MCF 10A (cell line): ENCODE data around the gene RAB11FIP2. TPM values are rescaled to one million over a fixed set of nuclear protein-coding genes. Genes with fewer than 3 reads are reported as not detected.

Experiments used
- BruUV-seq: library from RNA; stranded (reverse); fragments of 400-500 nt; replicated peaks from 2 replicates; lab custom pipeline; 2021; lab: Mats Ljungman, UMichigan
- CTCF ChIA-PET: fragments of 300-600 bp; sonication (Branson Sonifier 250); formaldehyde crosslinking; extraction: SDS; loops from one replicate; lab custom pipeline; 2021; ENCODE audit warnings: antibody characterized with exemption, inconsistent platforms; lab: Yijun Ruan, JAX
- POLR2A ChIA-PET: fragments of 300-600, 350-650 bp; sonication (Branson Sonifier 250); formaldehyde crosslinking; extraction: SDS; loops from one replicate; lab custom pipeline; 2020; ENCODE audit warnings: antibody characterized with exemption, inconsistent platforms; lab: Yijun Ruan, JAX
- DNase-seq: peaks from one replicate; pipeline ENCODE4 v3.0.0-alpha.2; 2018; ENCODE audit not compliant: unreplicated experiment
- H3K27ac Mint-ChIP-seq: one replicate; pipeline ENCODE4 v1.8.0; 2022; ENCODE audit warnings: mild to moderate bottlenecking, low read depth, mixed read lengths; ENCODE audit not compliant: unreplicated experiment
- H3K27me3 Mint-ChIP-seq: one replicate; pipeline ENCODE4 v1.8.0; 2022; ENCODE audit warnings: mixed read lengths; ENCODE audit not compliant: insufficient read depth, unreplicated experiment
- H3K36me3 Mint-ChIP-seq: one replicate; pipeline ENCODE4 v1.8.0; 2022; ENCODE audit warnings: mild to moderate bottlenecking, moderate library complexity, mixed read lengths; ENCODE audit not compliant: insufficient read depth, unreplicated experiment
- H3K4me1 Mint-ChIP-seq: one replicate; pipeline ENCODE4 v1.8.0; 2022; ENCODE audit warnings: mixed read lengths; ENCODE audit not compliant: insufficient read depth, unreplicated experiment
- H3K4me3 Mint-ChIP-seq: one replicate; pipeline ENCODE4 v1.8.0; 2022; ENCODE audit warnings: mild to moderate bottlenecking, moderate library complexity, mixed read lengths; ENCODE audit not compliant: unreplicated experiment
- H3K9me3 Mint-ChIP-seq: one replicate; pipeline ENCODE4 v1.8.0; 2022; ENCODE audit warnings: mixed read lengths; ENCODE audit not compliant: unreplicated experiment
- CTCF ChIP-seq: fragments of 200-600 bp; IDR thresholded peaks from one replicate; pipeline ENCODE4 v1.8.0; 2022; ENCODE audit warnings: antibody characterized with exemption, mild to moderate bottlenecking; ENCODE audit not compliant: unreplicated experiment
- intact Hi-C: fragments of 100-400 bp; cut with micrococcal nuclease; formaldehyde crosslinking; loops from 2 replicates; pipeline ENCODE4 v1.14.1; 2022
- total RNA-seq: library from RNA; stranded (reverse); gene quantifications from 2 replicates; pipeline ENCODE4 v1.2.3, GENCODE V29; 2022

RAB11FIP2 gene
- total RNA-seq, 1 experiment from 2014 or later: 23.9 TPM

DNA sequence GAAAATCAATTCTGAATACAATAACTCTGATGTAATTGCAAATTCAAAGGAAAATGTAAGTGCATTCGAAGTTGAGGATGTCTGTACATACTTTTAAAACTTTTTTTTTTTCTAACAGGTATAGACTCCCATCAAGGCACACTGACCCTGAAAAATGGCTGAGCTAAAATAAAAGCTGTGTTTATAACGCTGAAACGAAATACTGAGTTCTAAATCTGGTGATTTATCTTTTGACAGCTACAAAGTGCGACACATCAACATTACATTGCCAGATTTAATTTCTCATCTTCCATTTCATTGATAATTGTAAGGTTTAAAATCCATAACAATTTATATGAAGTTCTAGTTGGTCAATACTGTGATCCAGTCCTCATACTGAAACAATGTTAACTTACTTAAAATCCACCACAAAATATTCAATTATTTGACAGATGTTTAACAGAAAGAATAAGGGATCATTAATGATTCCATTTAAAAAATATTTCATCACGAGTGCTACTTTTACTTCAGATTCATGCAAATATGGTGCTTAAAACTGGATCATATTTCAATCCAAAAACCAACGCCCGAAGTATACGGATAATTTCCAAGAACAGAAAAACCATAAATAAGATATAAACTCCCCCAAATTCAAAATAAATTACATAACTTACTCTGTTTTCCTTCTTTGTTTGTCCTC lies 1.4 kb downstream of the RAB11FIP2 start:
- CTCF ChIA-PET: interaction anchor here (0.6 to 1.0 kb wide), 3 partner anchors 282 to 315 kb away, joined by 3 to 5 read pairs (median 3); no protein-coding TSS in a partner anchor
- POLR2A ChIA-PET: interaction anchor here (0.7 to 2.6 kb wide), 16 partner anchors 9 to 1827 kb away, joined by 3 to 16 read pairs (median 4); no protein-coding TSS in a partner anchor
- Mint-ChIP-seq H3K4me3 (peak overlapping the region; percentile 82), H3K27ac (peak overlapping the region; percentile 87), H3K27me3 (no peaks in the 10 kb centered on the region), H3K9me3 (no peaks in the 10 kb centered on the region), H3K36me3 (no peaks in the 10 kb centered on the region), H3K4me1 (peaks cover 32% of the 10 kb centered on the region)
- DNase-seq: no peak
- BruUV-seq: TSS peak; percentile 47
- intact Hi-C loops: loop anchor here (5.0 to 10.0 kb wide), 4 partner anchors 243 to 508 kb away; no protein-coding TSS in a partner anchor
- no peak for TF ChIP-seq CTCF

- H3K4me1 Mint-ChIP-seq: peaks cover 32% of the 10 kb centered on the region
- H3K4me3 Mint-ChIP-seq: peak overlapping the region; percentile 7
- no peak for TF ChIP-seq CTCF
- no peaks in the 10 kb centered on the region for H3K9me3 Mint-ChIP-seq
- peaks cover 10% of the 10 kb centered on the region for H3K36me3 Mint-ChIP-seq
- intact Hi-C loops: loop anchor here (10.0 kb wide), 2 partner anchors 278 to 368 kb away; no protein-coding TSS in a partner anchor
- peak overlapping the region; percentile 14 for H3K27ac Mint-ChIP-seq
- H3K27me3 Mint-ChIP-seq: no peaks in the 10 kb centered on the region
- ChIA-PET POLR2A (interaction anchor here (0.7 to 2.2 kb wide), 7 partner anchors 9 to 326 kb away, joined by 3 to 9 read pairs (median 3); no protein-coding TSS in a partner anchor), CTCF (interaction anchor here (0.6 kb wide), 1 partner anchor 199 kb away, joined by 3 read pairs; no protein-coding TSS in a partner anchor)
- peak; percentile 21 for DNase-seq
- no TSS peak for BruUV-seq
Measured at GRCh38 chr10:118042827-118043242, 3.9 kb downstream of the RAB11FIP2 start.

GRCh38 chr10:118042336-118042735 lies 4.4 kb downstream of the RAB11FIP2 start:
- Mint-ChIP-seq H3K27ac (peak overlapping the region; percentile 14), H3K4me3 (peak overlapping the region; percentile 7), H3K4me1 (peaks cover 32% of the 10 kb centered on the region), H3K27me3 (no peaks in the 10 kb centered on the region), H3K9me3 (no peaks in the 10 kb centered on the region), H3K36me3 (peaks cover 10% of the 10 kb centered on the region)
- BruUV-seq: no TSS peak
- intact Hi-C loops: loop anchor here (10.0 kb wide), 2 partner anchors 278 to 368 kb away; no protein-coding TSS in a partner anchor
- POLR2A ChIA-PET: interaction anchor here (0.7 to 2.2 kb wide), 6 partner anchors 9 to 326 kb away, joined by 3 to 9 read pairs (median 4); no protein-coding TSS in a partner anchor
- CTCF ChIA-PET: interaction anchor here (0.5 to 0.6 kb wide), 2 partner anchors 199 to 353 kb away, joined by 3 read pairs; no protein-coding TSS in a partner anchor
- DNase-seq: no peak
- no peak for TF ChIP-seq CTCF

DNA sequence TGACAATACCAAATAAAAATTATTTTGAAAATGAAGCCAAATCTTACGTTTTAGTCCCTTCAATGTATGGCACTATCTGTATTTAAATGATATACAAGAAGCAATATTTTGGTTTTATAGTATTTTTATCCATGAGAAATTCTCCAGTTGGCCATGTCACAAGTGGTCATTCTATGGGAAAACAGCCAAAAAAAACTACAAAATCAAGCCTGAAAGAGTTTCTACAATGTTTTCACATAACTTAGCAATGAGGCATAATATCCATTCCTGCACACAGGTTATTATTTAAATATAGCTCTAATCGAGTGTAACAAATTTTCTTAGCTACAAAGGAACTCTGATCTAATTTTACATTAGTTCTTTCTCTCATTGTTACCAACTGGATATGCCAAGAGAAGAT lies 5.4 kb downstream of the RAB11FIP2 start:
- intact Hi-C loops: loop anchor here (10.0 kb wide), 2 partner anchors 277 to 367 kb away; no protein-coding TSS in a partner anchor
- ChIA-PET CTCF (interaction anchor here (0.5 to 0.7 kb wide), 2 partner anchors 199 to 503 kb away, joined by 3 read pairs; no protein-coding TSS in a partner anchor), POLR2A (interaction anchor here (0.7 to 2.2 kb wide), 4 partner anchors 13 to 239 kb away, joined by 3 to 9 read pairs (median 3); no protein-coding TSS in a partner anchor)
- BruUV-seq: no TSS peak
- no peaks in the 10 kb centered on the region for H3K9me3 Mint-ChIP-seq
- H3K27ac Mint-ChIP-seq: peak overlapping the region; percentile 16
- H3K36me3 Mint-ChIP-seq: peaks cover 10% of the 10 kb centered on the region
- H3K4me1 Mint-ChIP-seq: peaks cover 32% of the 10 kb centered on the region
- peak; percentile 53 for DNase-seq
- no peaks in the 10 kb centered on the region for H3K27me3 Mint-ChIP-seq
- TF ChIP-seq CTCF: no peak
- no peak overlapping the region for H3K4me3 Mint-ChIP-seq
